IPS-18a (cell line): ENCODE measurements around the gene ZDHHC1.
"Not testable (repeated sequence)": the region's sequence is repeated elsewhere in the genome, so short reads cannot be mapped to it uniquely, and the experiment has no call there.

Experiments
- H3K27ac ChIP-seq: one replicate; pipeline ENCODE4 v1.5.1; 2013; ENCODE audit warnings: low read length
- H3K27me3 ChIP-seq: one replicate; pipeline ENCODE4 v1.6.1; 2013; ENCODE audit warnings: mild to moderate bottlenecking, low read length; ENCODE audit not compliant: control insufficient read depth, insufficient read depth
- H3K36me3 ChIP-seq: one replicate; pipeline ENCODE4 v1.6.1; 2013; ENCODE audit warnings: low read depth, low read length; ENCODE audit not compliant: control insufficient read depth
- H3K4me1 ChIP-seq: one replicate; pipeline ENCODE4 v1.6.1; 2013; ENCODE audit warnings: low read depth, low read length; ENCODE audit not compliant: control insufficient read depth
- H3K4me3 ChIP-seq: one replicate; pipeline ENCODE4 v1.5.1; 2013; ENCODE audit warnings: low read length
- H3K9ac ChIP-seq: one replicate; pipeline ENCODE4 v1.6.1; 2013; ENCODE audit warnings: mild to moderate bottlenecking, low read length, moderate library complexity
- H3K9me3 ChIP-seq: one replicate; pipeline ENCODE4 v1.6.1; 2013; ENCODE audit warnings: low read depth, low read length; ENCODE audit not compliant: control insufficient read depth

ZDHHC1 gene

DNA sequence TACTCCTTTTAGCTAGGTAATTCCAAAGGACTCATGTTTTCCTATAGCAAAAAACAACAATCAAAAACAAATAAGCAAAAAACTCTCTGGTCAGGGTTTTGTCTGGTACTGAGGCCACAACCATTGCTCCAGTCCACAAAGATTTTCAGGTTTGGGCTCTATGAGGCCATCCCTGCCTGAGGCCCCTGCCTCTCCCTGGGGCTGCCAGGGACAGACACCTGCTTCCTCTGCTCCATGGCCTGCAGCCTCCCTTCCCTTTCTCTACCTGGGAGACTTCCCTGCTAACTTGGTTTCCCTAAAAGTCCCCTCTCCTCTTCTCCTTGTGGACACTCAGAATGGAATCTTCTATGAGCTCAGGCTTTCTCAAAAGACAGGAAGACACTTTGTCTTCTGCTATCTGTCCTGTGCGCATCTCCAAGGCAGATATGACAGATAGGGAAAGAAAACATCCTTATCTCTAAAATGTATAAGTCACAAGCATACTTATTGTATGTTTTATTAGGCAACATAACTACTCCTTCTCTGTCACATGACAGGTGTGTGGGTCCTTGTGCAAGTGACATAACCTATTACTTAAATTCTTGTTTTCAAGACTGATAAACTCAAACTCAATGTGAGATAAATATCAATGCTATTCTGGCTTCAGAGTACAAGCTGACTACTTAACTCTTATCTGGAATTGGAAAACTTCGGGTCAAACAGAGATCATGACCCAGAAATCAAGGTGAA, 1.2 kb upstream of the ZDHHC1 start:
- Histone ChIP-seq H3K27me3 (no peaks in the 10 kb centered on the region), H3K4me3 (no peak overlapping the region), H3K27ac (no peak overlapping the region), H3K9me3 (no peaks in the 10 kb centered on the region), H3K9ac (no peak overlapping the region), H3K36me3 (no peaks in the 10 kb centered on the region), H3K4me1 (peaks cover 20% of the 10 kb centered on the region)

- not testable (repeated sequence) for H3K9me3 ChIP-seq, H3K27me3 ChIP-seq, H3K36me3 ChIP-seq, H3K27ac ChIP-seq
- H3K9ac ChIP-seq = peak overlapping the region; percentile 61
- peak overlapping the region; percentile 69 for H3K4me3 ChIP-seq
- peaks cover 17% of the 10 kb centered on the region for H3K4me1 ChIP-seq
Measured at GRCh38 chr16:67415421-67415820, 856 bp downstream of the ZDHHC1 start.

DNA sequence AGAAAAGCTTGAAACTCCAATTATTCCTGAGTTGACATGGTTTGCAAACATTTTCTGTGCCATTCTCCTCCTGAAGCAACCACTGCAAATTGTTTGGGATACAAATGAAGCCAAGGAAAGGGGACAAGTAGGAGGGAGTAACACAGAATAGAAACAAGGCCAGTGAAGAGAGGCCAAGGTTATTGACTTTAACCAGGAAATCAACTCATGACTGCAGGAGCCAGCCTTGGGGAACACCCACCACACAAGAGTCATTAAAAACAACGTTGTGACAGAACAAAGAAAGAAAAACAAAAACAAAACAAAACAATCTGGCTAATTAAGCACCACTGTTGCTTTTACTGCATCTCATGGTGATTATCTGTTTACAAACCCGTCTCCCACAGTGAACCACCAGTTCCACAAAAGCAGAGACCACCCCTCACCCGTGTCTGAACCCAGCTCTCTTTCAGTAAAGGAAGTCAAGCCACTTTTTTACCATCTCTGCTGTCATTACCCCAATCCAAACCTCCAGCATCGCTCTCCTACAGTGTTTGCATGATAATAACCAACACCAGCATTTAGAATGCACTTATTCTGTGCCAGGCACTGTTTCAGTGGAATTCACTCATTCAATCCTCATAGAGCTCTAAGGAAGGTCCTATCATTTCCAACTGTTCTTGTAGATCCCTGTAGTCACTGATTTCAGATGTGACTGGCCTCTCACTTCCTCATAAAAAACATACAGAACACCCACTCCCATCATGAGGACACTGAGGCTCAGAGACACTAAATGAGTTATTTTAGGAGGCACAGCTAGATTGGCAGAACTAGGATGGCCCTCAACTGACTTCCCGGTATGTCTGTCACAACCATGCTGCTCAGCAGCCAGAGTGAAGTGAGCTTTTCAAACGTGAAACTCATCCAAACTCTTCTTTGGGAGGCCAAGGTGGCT, 2.0 kb downstream of the ZDHHC1 start:
- Histone ChIP-seq H3K27me3 (no peaks in the 10 kb centered on the region), H3K27ac (no peak overlapping the region), H3K4me3 (no peak overlapping the region), H3K4me1 (peaks cover 16% of the 10 kb centered on the region), H3K9ac (no peak overlapping the region), H3K9me3 (no peaks in the 10 kb centered on the region), H3K36me3 (no peaks in the 10 kb centered on the region)

DNA sequence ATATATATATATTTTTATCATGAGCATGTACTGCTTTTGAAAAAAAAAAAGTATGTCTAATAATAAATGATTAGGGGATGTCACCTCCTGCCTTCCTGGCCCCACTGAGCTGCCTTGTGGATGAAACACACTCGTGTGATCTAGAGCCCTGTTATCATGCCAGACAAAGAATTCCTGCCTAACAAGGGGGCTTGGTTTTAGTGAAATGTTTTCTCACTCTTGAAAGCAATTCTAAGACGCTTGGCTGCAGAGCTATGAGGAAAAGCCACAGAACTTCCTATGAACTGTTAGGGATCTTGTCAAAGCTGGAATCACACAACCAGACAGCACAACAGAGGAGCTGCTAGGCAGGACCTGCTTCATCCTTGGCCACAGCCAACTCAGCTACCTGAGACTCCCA, 4.0 kb downstream of the ZDHHC1 start:
- no peak overlapping the region for H3K27ac ChIP-seq
- no peak overlapping the region for H3K4me3 ChIP-seq
- no peaks in the 10 kb centered on the region for H3K27me3 ChIP-seq
- H3K4me1 ChIP-seq = peaks cover 21% of the 10 kb centered on the region
- no peaks in the 10 kb centered on the region for H3K36me3 ChIP-seq
- no peaks in the 10 kb centered on the region for H3K9me3 ChIP-seq
- no peak overlapping the region for H3K9ac ChIP-seq

DNA sequence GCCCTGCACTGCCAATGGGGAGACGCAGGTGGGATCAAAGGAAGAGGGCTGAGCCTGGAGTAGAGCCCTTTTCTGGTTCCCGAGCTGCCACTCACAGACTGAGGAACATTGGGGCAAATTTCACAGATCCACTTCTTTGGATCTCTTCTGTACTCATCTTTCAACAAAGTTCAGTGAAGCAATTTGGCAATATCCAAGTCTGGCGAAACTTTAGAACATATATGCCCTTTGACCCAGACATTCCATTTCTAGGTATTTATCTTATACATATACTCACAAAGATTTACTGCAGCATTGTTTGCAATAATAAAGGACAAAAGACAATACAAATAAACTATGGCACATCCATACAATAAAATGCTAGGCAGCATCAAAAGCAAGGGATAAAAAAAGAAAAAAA, 4.9 kb downstream of the ZDHHC1 start:
- Histone ChIP-seq H3K27ac (no peak overlapping the region), H3K9me3 (no peaks in the 10 kb centered on the region), H3K4me3 (no peak overlapping the region), H3K9ac (no peak overlapping the region), H3K4me1 (peaks cover 19% of the 10 kb centered on the region), H3K27me3 (no peaks in the 10 kb centered on the region), H3K36me3 (no peaks in the 10 kb centered on the region)

DNA sequence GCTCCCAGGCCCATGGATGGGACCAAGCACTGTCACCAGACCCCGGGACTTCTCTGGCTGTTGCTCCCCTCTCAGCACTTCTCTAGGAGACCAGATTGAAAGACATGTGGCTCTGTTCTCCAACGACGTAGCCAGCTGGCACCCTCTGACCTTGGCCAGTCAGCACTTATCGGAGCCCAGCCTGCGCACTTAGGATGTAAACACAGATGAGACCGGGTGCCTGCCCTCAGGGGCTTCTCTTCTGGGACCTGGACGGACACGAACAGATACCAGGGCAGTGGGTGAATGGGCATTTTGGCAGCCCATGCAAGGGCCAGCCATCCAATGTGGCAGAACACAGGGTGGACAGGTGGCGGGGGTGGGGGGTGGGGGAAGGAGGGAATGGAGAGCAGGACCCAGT, 6.6 kb downstream of the ZDHHC1 start:
- Histone ChIP-seq H3K4me3 (no peak overlapping the region), H3K27ac (no peak overlapping the region), H3K9ac (no peak overlapping the region), H3K36me3 (no peaks in the 10 kb centered on the region), H3K4me1 (peaks cover 15% of the 10 kb centered on the region), H3K9me3 (no peaks in the 10 kb centered on the region), H3K27me3 (no peaks in the 10 kb centered on the region)

- no peak overlapping the region for H3K27ac ChIP-seq
- no peaks in the 10 kb centered on the region for H3K36me3 ChIP-seq
- no peaks in the 10 kb centered on the region for H3K27me3 ChIP-seq
- H3K4me3 ChIP-seq = no peak overlapping the region
- peaks cover 13% of the 10 kb centered on the region for H3K4me1 ChIP-seq
- no peaks in the 10 kb centered on the region for H3K9me3 ChIP-seq
- no peak overlapping the region for H3K9ac ChIP-seq
Measured at GRCh38 chr16:67407788-67408452, 8.4 kb downstream of the ZDHHC1 start.

DNA sequence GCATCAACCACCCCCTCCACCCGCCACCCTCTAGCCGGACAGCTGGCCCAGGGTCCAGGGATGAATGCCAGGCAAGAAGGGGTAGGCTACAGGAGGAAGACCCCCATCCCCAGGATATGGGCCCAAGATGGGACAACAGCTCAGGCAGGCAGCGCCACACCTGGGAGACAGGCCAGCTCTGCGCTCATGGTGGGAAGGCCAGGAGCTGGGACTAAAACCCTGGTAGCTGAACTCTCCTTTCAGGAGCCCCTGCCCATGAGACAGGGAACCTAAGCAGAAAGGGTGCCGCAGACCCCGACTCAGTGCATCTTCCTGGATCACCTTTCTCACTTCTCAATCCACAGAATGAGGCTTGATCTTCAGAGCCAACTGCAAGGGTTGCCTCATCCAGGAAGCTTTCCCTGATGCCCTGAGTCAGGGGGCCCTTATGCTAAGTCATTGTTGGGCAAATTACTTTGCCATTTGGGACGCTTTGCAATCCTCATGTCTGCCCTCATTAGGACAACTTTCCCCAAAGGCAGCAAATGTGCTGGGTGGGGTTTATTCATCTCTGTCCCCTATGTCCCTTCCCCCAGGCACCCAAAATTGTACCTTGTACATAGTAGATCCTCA, 9.0 kb downstream of the ZDHHC1 start:
- Histone ChIP-seq H3K36me3 (no peaks in the 10 kb centered on the region), H3K9ac (no peak overlapping the region), H3K9me3 (no peaks in the 10 kb centered on the region), H3K27ac (no peak overlapping the region), H3K27me3 (no peaks in the 10 kb centered on the region), H3K4me1 (peaks cover 13% of the 10 kb centered on the region), H3K4me3 (no peak overlapping the region)

DNA sequence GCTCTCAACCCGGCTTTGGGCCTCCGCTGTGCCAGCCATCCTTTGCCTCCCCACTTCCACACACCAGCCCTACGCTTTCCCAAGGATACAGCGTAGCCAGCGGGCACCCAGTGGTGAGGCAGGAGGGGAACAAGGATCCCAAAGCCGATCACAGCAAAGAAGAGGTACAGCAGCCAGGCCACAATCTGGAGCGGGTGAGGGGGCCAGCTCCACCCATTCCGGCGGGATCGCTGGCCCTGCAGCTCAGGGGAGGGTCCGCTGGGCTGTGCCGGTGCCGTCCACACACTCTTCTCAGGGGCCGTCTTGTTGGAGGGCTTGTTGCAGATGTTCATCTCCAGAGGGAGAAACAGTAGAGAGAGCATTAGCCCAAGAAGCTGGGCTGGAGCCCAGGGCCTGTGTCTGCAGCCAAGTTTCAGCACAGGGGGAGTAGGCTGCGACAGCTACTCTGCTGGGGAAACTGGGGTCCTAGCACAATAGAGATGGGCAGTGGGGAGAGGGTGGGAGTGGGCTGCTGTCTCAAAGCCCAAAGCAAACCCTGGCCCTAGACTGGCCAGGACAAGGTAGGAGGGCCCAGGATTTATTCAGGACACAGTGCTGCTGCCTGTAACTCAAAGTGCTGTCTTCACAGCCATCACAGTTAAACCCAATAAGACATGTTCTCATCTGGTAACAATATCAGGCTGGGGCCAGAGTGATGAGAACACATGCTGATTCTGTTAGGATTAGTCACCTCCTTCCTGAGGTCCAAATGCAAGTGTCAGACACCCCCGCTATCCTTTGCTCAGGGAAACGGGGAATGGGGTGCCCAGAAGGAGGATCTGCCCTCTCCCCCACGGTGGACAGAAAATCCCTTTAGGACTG, 9.9 kb downstream of the ZDHHC1 start:
- Histone ChIP-seq H3K27ac (no peak overlapping the region), H3K9ac (no peak overlapping the region), H3K4me3 (no peak overlapping the region), H3K4me1 (peaks cover 13% of the 10 kb centered on the region), H3K36me3 (no peaks in the 10 kb centered on the region), H3K9me3 (no peaks in the 10 kb centered on the region), H3K27me3 (peaks cover 3% of the 10 kb centered on the region)

- peaks cover 3% of the 10 kb centered on the region for H3K27me3 ChIP-seq
- no peaks in the 10 kb centered on the region for H3K36me3 ChIP-seq
- H3K27ac ChIP-seq = no peak overlapping the region
- peaks cover 13% of the 10 kb centered on the region for H3K4me1 ChIP-seq
- no peaks in the 10 kb centered on the region for H3K9me3 ChIP-seq
- H3K9ac ChIP-seq = no peak overlapping the region
- no peak overlapping the region for H3K4me3 ChIP-seq
Measured at GRCh38 chr16:67405336-67405735, 10.9 kb downstream of the ZDHHC1 start.
